GM19099 (cell line): ENCODE data around the gene NR2F6.

Experiments used
- POLR2A ChIP-seq: IDR thresholded peaks from 3 replicates; pipeline ENCODE4 v1.6.1; 2011; ENCODE audit warnings: low read depth; ENCODE audit not compliant: insufficient read length; ENCODE audit errors: extremely low read depth

Gene NR2F6

GRCh38 chr19:17248011-17248776 lies 2.5 kb upstream of the NR2F6 start:
- TF ChIP-seq POLR2A, result no peak

- TF ChIP-seq POLR2A, result no peak
Observed at GRCh38 chr19:17246681-17247425, 1.1 kb upstream of the NR2F6 start.

GRCh38 chr19:17244618-17245534 lies 843 bp downstream of the NR2F6 start:
- TF ChIP-seq POLR2A, result no peak

- no peak for TF ChIP-seq POLR2A
Observed at GRCh38 chr19:17243830-17244617, 1.7 kb downstream of the NR2F6 start.

- TF ChIP-seq POLR2A, result no peak
Observed at GRCh38 chr19:17243211-17243829, 2.4 kb downstream of the NR2F6 start.

GRCh38 chr19:17242431-17243208 lies 3.1 kb downstream of the NR2F6 start:
- TF ChIP-seq POLR2A, result no peak

GRCh38 chr19:17240826-17241399 lies 4.8 kb downstream of the NR2F6 start:
- no peak for TF ChIP-seq POLR2A

GRCh38 chr19:17240062-17240752 lies 5.5 kb downstream of the NR2F6 start:
- no peak for TF ChIP-seq POLR2A

GRCh38 chr19:17237747-17238706 lies 7.7 kb downstream of the NR2F6 start:
- TF ChIP-seq POLR2A, result no peak

- no peak for TF ChIP-seq POLR2A
Observed at GRCh38 chr19:17236811-17237543, 8.7 kb downstream of the NR2F6 start.
